HepG2 (cell line): ENCODE results near the gene AKNA. TPM values are rescaled to one million over a fixed set of nuclear protein-coding genes. Genes with fewer than 3 reads are reported as not detected.

Experiments
- ATAC-seq: fragments of 200-7000 bp; cut with Tn5 transposase; 3 replicates; pipeline ENCODE4 v1.9.1; 2020; ENCODE audit warnings: mild to moderate bottlenecking, moderate library complexity
- BruUV-seq: library from RNA; stranded (reverse); fragments of 400-500 nt; replicated peaks from 2 replicates; lab custom pipeline; 2021; lab: Mats Ljungman, UMichigan
- CTCF ChIA-PET: fragments of 300-600 bp; formaldehyde crosslinking; extraction: SDS; loops from one replicate; lab custom pipeline; 2021; ENCODE audit warnings: low total read pairs, inconsistent platforms, low intra/inter-chr PET ratio; lab: Yijun Ruan, JAX
- POLR2A ChIA-PET: fragments of 350-600 bp; sonication (Branson Sonifier 250); formaldehyde crosslinking; loops from one replicate; lab custom pipeline; 2020; ENCODE audit warnings: antibody characterized with exemption, inconsistent platforms; lab: Yijun Ruan, JAX
- DNase-seq: peaks from one replicate; pipeline ENCODE4 v3.0.0-alpha.2; 2015; ENCODE audit warnings: low spot score
- FAIRE-seq: peaks from 3 replicates; lab custom pipeline; 2011; peaks lifted over from hg19 to GRCh38; lab: Jason Lieb, UNC
- H2AFZ ChIP-seq: one replicate; pipeline ENCODE4 v1.6.1; 2011; ENCODE audit warnings: low read length, inconsistent platforms
- H3K27ac ChIP-seq: fragments of 300-600 bp; 3 replicates; pipeline ENCODE4 v1.8.0; 2011; ENCODE audit warnings: mixed run types, mild to moderate bottlenecking, mixed read lengths, low read length, inconsistent platforms; ENCODE audit not compliant: insufficient read depth; ENCODE audit errors: extremely low read length
- H3K27me3 ChIP-seq, 2 experiments: fragments of 200-600 bp in 1 of 2; 2 replicates in 1 of 2; 3 replicates in 1 of 2; pipeline versions ENCODE4 v1.6.0 to v1.8.0; 2011; ENCODE audit warnings: low read length in 2 of 2, mild to moderate bottlenecking in 2 of 2, moderate library complexity in 2 of 2, inconsistent platforms in 1 of 2; ENCODE audit not compliant: insufficient read depth in 2 of 2, control insufficient read depth in 1 of 2
- H3K36me3 ChIP-seq, 2 experiments: fragments of 200-600 bp in 1 of 2; replicated peaks in 1 of 2; 2 replicates in 1 of 2; 3 replicates in 1 of 2; pipeline versions ENCODE4 v1.5.1 to v1.8.0; 2011; ENCODE audit warnings: low read length in 2 of 2, inconsistent platforms in 1 of 2; ENCODE audit not compliant: insufficient read depth in 2 of 2, control insufficient read depth in 1 of 2
- H3K4me1 ChIP-seq: 2 replicates; pipeline ENCODE4 v1.5.1; 2012; ENCODE audit warnings: low read length, inconsistent platforms; ENCODE audit not compliant: insufficient read depth
- H3K4me2 ChIP-seq: 2 replicates; pipeline ENCODE4 v1.6.0; 2011; ENCODE audit warnings: low read depth, low read length, inconsistent platforms
- H3K4me3 ChIP-seq, 3 experiments: fragments of 200-600 bp in 1 of 3; sonication (generic), shearing (Covaris generic) in 1 of 3; replicated peaks in 1 of 3; 2 replicates each; pipeline ENCODE4 v1.5.1; 2011 to 2016; ENCODE audit warnings: low read length in 3 of 3, inconsistent platforms in 2 of 3, low read depth in 2 of 3, mild to moderate bottlenecking in 2 of 3, control low read depth in 1 of 3, mixed read lengths in 1 of 3; ENCODE audit not compliant: insufficient read depth in 1 of 3
- H3K79me2 ChIP-seq: one replicate; pipeline ENCODE4 v1.6.1; 2011; ENCODE audit warnings: low read length, inconsistent platforms; ENCODE audit not compliant: insufficient read depth
- H3K9ac ChIP-seq: 2 replicates; pipeline ENCODE4 v1.6.0; 2011; ENCODE audit warnings: mild to moderate bottlenecking, low read depth, low read length, inconsistent platforms; ENCODE audit not compliant: insufficient read depth
- H3K9me3 ChIP-seq: 2 replicates; pipeline ENCODE4 v1.5.1; 2012; ENCODE audit warnings: mild to moderate bottlenecking, low read length
- H4K20me1 ChIP-seq: 2 replicates; pipeline ENCODE4 v1.6.0; 2011; ENCODE audit warnings: inconsistent platforms, mild to moderate bottlenecking, low read length, moderate library complexity; ENCODE audit not compliant: insufficient read depth
- ARNT2 ChIP-seq: sonication (generic); formaldehyde crosslinking; IDR thresholded peaks from 2 replicates; pipeline ENCODE4 v1.8.0; 2022; ENCODE audit warnings: mild to moderate bottlenecking, low read depth, missing genetic modification reagents, moderate library complexity
- ATM ChIP-seq: fragments of 450-650 bp; IDR thresholded peaks from 2 replicates; pipeline ENCODE4 v1.7.1; 2017; ENCODE audit warnings: mild to moderate bottlenecking, borderline replicate concordance
- BORCS8-MEF2B ChIP-seq: sonication (generic); formaldehyde crosslinking; IDR thresholded peaks from 2 replicates; pipeline ENCODE4 v1.8.0; 2022; ENCODE audit warnings: mild to moderate bottlenecking, missing genetic modification reagents
- BRD4 ChIP-seq: sonication (generic); formaldehyde crosslinking; IDR thresholded peaks from 2 replicates; pipeline ENCODE4 v1.4.0; 2020; ENCODE audit warnings: missing genetic modification reagents
- HHEX ChIP-seq: IDR thresholded peaks from 2 replicates; pipeline ENCODE4 v1.6.1; 2016; ENCODE audit warnings: control low read depth
- KDM6A ChIP-seq: IDR thresholded peaks from 2 replicates; pipeline ENCODE4 v1.6.1; 2016; ENCODE audit warnings: low read depth
- NFRKB ChIP-seq: fragments of 450-650 bp; IDR thresholded peaks from 2 replicates; pipeline ENCODE4 v1.6.1; 2017
- NONO ChIP-seq, 2 experiments: fragments of 450-650 bp in 1 of 2; sonication (generic) in 1 of 2; formaldehyde crosslinking in 1 of 2; IDR thresholded peaks in 1 of 2; conservative IDR thresholded peaks in 1 of 2; 2 replicates each; pipeline versions ENCODE4 v1.6.1 to v1.8.0; 2017 to 2022; ENCODE audit warnings: mild to moderate bottlenecking in 1 of 2, missing genetic modification reagents in 1 of 2, moderate library complexity in 1 of 2
- ZBTB38 ChIP-seq: sonication (generic); formaldehyde crosslinking; IDR thresholded peaks from 2 replicates; pipeline ENCODE4 v1.5.1; 2020; ENCODE audit warnings: mild to moderate bottlenecking, missing genetic modification reagents
- ZFP36L1 ChIP-seq: sonication (generic); formaldehyde crosslinking; IDR thresholded peaks from 2 replicates; pipeline ENCODE4 v1.8.0; 2022; ENCODE audit warnings: mild to moderate bottlenecking, missing genetic modification reagents, moderate library complexity
- ZNF709 ChIP-seq: sonication (generic); formaldehyde crosslinking; IDR thresholded peaks from 2 replicates; pipeline ENCODE4 v1.5.0; 2020; ENCODE audit warnings: mild to moderate bottlenecking, missing genetic modification reagents
- WGBS: methylation state at CpG from one replicate; pipeline ENCODE4 v1.1.6; 2017; ENCODE audit warnings: low lambda C conversion rate; 5-methylcytosine and 5-hydroxymethylcytosine counted together
- in situ Hi-C: cut with HindIII; loops from 2 replicates; pipeline ENCODE4 v1.10.0; 2017; ENCODE audit warnings: low pct_unique_long_range_greater_than_20kb; ENCODE audit not compliant: extremely low pct_ligation_motif_present
- intact Hi-C: fragments of 100-400 bp; cut with micrococcal nuclease; formaldehyde crosslinking; loops from one replicate; pipeline ENCODE4 v1.10.0; 2022; ENCODE audit not compliant: unreplicated experiment
- polyA plus RNA-seq, 8 experiments: library from polyadenylated mRNA; depleted of rRNA in 3 of 8; stranded (reverse) in 7 of 8; unstranded in 1 of 8; fragments of >200 nt; fragmentation: Illumina TruSeq in 4 of 8; extraction: Trizol in 4 of 8; gene quantifications; 2 replicates each; pipeline versions ENCODE4 v1.2.1 to v1.2.3, GENCODE V29; 2011 to 2016; ENCODE audit warnings: low read depth in 4 of 8, missing spikeins in 1 of 8, mixed read lengths in 1 of 8; ENCODE audit not compliant: insufficient read depth in 1 of 8
- total RNA-seq, 5 experiments: library from RNA; depleted of rRNA; stranded (reverse); fragments of >200 nt; fragmentation: Illumina TruSeq; extraction: Trizol; gene quantifications; 2 replicates each; pipeline ENCODE4 v1.2.3, GENCODE V29; 2016; ENCODE audit warnings: low read depth in 1 of 5
- TF ChIP-seq, protein P1 (sequence below): sonication (generic); formaldehyde crosslinking; IDR thresholded peaks from 2 replicates; pipeline ENCODE4 v1.8.1; 2023; ENCODE audit warnings: mild to moderate bottlenecking, inconsistent platforms, moderate library complexity, missing genetic modification reagents, borderline replicate concordance
- TF ChIP-seq, protein P2 (sequence below): sonication (generic); formaldehyde crosslinking; IDR thresholded peaks from 2 replicates; pipeline ENCODE4 v1.8.0; 2022; ENCODE audit warnings: missing genetic modification reagents, mild to moderate bottlenecking, borderline replicate concordance
- TF ChIP-seq, protein P3 (sequence below): sonication (generic); formaldehyde crosslinking; conservative IDR thresholded peaks from 2 replicates; pipeline ENCODE4 v1.4.0; 2020; ENCODE audit warnings: missing genetic modification reagents
- TF ChIP-seq, protein P4 (sequence below): fragments of 450-650 bp; IDR thresholded peaks from 2 replicates; pipeline ENCODE4 v1.6.1; 2017; ENCODE audit warnings: mild to moderate bottlenecking

AKNA gene
- total and polyA plus RNA-seq, 2 of the 13 experiments (the other 11 are each of a cell fraction or from before 2014, with no cell fraction given): 3.0 to 3.1 TPM

DNA sequence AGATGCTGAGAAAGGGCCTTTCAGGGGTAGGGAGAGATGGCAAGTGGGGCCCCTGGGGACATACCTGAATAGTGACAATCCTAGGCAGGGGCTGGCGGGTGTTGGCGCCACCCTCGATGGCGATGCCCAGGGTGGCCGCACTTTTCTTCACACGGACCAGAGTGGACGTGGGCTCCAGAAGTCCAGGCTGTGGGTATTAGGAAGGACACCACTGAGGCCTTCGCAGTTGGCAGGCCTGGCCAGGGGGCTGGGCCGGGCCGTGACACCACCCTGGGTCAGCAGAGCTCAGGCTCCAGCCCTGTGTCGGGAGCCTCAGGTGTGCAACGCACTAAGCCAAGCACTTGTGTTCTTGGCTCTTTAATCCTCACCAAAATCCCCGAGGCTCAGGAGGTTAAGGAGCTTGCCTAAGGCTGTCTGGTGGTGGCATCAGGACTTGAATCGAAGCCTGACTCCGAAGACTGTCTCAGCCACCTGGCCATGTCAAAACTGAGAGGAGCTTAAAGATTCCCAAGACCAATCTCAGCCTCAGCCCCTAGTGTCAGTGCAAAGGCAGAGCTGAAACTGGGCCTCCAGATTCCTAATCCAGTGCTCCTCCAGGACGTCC is 15.5 kb upstream of the AKNA start:
- 88% methylated on average over 10 of the region's 16 CpGs for WGBS
- in situ Hi-C loops (loop anchor here (10.0 to 25.0 kb wide), 3 partner anchors 102 to 509 kb away; partner anchors contain the start of genes TEX53 and WHRN), intact Hi-C loops (loop anchor here (10.0 kb wide), 2 partner anchors 612 to 1832 kb away; no protein-coding TSS in a partner anchor)
- Histone ChIP-seq H2AFZ (no peak overlapping the region), H3K36me3 (no peaks in the 10 kb centered on the region), H4K20me1 (no peaks in the 10 kb centered on the region), H3K4me1 (peaks cover 49% of the 10 kb centered on the region), H3K27ac (no peak overlapping the region), H3K9me3 (no peaks in the 10 kb centered on the region), H3K4me2 (no peak overlapping the region), H3K9ac (no peak overlapping the region), H3K4me3 (no peak overlapping the region), H3K27me3 (no peaks in the 10 kb centered on the region), H3K79me2 (no peaks in the 10 kb centered on the region)
- BruUV-seq: no TSS peak
- no peak for FAIRE-seq
- ATAC-seq: no peak
- POLR2A ChIA-PET: no interaction called here
- DNase-seq: no peak
- CTCF ChIA-PET: no interaction called here
- TF ChIP-seq ZFP36L1 (CRISPR knock-in tag) (no peak), HHEX (no peak), ZBTB38 (CRISPR knock-in tag) (no peak), BORCS8-MEF2B (CRISPR knock-in tag) (no peak), NONO (IDR thresholded peaks at IDR 0.05) (no peak), NONO (CRISPR knock-in tag; conservative IDR thresholded peaks at IDR 0.05) (no peak), ATM (no peak), BRD4 (CRISPR knock-in tag) (no peak), ZNF709 (CRISPR knock-in tag) (no peak), ARNT2 (CRISPR knock-in tag) (no peak), NFRKB (no peak), KDM6A (CRISPR knock-in tag) (no peak)
- TF ChIP-seq, protein P1, sequence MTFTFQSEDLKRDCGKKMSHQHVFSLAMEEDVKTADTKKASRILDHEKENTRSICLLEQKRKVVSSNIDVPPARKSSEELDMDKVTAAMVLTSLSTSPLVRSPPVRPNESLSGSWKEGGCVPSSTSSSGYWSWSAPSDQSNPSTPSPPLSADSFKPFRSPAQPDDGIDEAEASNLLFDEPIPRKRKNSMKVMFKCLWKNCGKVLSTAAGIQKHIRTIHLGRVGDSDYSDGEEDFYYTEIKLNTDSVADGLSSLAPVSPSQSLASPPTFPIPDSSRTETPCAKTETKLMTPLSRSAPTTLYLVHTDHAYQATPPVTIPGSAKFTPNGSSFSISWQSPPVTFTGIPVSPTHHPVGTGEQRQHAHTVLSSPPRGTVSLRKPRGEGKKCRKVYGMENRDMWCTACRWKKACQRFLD (CRISPR knock-in tag): no peak
- TF ChIP-seq, protein P2, sequence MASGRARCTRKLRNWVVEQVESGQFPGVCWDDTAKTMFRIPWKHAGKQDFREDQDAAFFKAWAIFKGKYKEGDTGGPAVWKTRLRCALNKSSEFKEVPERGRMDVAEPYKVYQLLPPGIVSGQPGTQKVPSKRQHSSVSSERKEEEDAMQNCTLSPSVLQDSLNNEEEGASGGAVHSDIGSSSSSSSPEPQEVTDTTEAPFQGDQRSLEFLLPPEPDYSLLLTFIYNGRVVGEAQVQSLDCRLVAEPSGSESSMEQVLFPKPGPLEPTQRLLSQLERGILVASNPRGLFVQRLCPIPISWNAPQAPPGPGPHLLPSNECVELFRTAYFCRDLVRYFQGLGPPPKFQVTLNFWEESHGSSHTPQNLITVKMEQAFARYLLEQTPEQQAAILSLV (CRISPR knock-in tag): no peak
- TF ChIP-seq, protein P3, sequence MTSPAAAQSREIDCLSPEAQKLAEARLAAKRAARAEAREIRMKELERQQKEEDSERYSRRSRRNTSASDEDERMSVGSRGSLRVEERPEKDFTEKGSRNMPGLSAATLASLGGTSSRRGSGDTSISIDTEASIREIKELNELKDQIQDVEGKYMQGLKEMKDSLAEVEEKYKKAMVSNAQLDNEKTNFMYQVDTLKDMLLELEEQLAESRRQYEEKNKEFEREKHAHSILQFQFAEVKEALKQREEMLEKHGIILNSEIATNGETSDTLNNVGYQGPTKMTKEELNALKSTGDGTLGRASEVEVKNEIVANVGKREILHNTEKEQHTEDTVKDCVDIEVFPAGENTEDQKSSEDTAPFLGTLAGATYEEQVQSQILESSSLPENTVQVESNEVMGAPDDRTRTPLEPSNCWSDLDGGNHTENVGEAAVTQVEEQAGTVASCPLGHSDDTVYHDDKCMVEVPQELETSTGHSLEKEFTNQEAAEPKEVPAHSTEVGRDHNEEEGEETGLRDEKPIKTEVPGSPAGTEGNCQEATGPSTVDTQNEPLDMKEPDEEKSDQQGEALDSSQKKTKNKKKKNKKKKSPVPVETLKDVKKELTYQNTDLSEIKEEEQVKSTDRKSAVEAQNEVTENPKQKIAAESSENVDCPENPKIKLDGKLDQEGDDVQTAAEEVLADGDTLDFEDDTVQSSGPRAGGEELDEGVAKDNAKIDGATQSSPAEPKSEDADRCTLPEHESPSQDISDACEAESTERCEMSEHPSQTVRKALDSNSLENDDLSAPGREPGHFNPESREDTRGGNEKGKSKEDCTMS (CRISPR knock-in tag): no peak
- TF ChIP-seq, protein P4, sequence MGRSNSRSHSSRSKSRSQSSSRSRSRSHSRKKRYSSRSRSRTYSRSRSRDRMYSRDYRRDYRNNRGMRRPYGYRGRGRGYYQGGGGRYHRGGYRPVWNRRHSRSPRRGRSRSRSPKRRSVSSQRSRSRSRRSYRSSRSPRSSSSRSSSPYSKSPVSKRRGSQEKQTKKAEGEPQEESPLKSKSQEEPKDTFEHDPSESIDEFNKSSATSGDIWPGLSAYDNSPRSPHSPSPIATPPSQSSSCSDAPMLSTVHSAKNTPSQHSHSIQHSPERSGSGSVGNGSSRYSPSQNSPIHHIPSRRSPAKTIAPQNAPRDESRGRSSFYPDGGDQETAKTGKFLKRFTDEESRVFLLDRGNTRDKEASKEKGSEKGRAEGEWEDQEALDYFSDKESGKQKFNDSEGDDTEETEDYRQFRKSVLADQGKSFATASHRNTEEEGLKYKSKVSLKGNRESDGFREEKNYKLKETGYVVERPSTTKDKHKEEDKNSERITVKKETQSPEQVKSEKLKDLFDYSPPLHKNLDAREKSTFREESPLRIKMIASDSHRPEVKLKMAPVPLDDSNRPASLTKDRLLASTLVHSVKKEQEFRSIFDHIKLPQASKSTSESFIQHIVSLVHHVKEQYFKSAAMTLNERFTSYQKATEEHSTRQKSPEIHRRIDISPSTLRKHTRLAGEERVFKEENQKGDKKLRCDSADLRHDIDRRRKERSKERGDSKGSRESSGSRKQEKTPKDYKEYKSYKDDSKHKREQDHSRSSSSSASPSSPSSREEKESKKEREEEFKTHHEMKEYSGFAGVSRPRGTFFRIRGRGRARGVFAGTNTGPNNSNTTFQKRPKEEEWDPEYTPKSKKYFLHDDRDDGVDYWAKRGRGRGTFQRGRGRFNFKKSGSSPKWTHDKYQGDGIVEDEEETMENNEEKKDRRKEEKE: no peak
